ENCODE results near the gene FRS2.
A peak's percentile ranks its signal among the peaks of the same experiment; 100 is the strongest.

- TF ChIP-seq CTCF (IDR thresholded peaks at IDR 0.05) (peak; percentile 73 to 82 (median 77)), POLR2A (IDR thresholded peaks at IDR 0.05) (no peak)
These were observed 100.6 kb downstream of the FRS2 start for GRCh38 chr12:69570545-69571399.
